ENCODE data around the gene AOC1. TPM values are rescaled to one million over a fixed set of nuclear protein-coding genes. Genes with fewer than 3 reads are reported as not detected.
"Not testable (repeated sequence)": the region's sequence is repeated elsewhere in the genome, so short reads cannot be mapped to it uniquely, and the experiment has no call there.

The AOC1 gene
- total RNA-seq, 2 experiments from 2014 or later, result not detected

GRCh38 chr7:150908173-150908572 is 55.9 kb downstream of the AOC1 start:
- 0 out of 2 replicates have a peak, but pooled peaks cover 2% of the 10 kb centered on the region for H3K9me2 ChIP-seq (ENCODE audit: insufficient read depth, low read length)
- TF ChIP-seq CTCF (conservative IDR thresholded peaks at IDR 0.05; ENCODE audit: low read length) (no peak), EZH2phosphoT487 (IDR thresholded peaks at IDR 0.05; ENCODE audit: borderline replicate concordance, low read depth, low read length) (no peak)
- H3K79me2 ChIP-seq (ENCODE audit: insufficient read depth, low read depth, low read length), result no peaks in the 10 kb centered on the region
- intact Hi-C loops (cut with micrococcal nuclease; ENCODE audit: unreplicated experiment), result no loop called here
- ChIA-PET CTCF (ENCODE audit: unreplicated experiment) (interaction anchor here (1.1 kb wide), 1 partner anchor 10 kb away, joined by 4 read pairs; no protein-coding TSS in a partner anchor), POLR2A (interaction anchor here (0.7 kb wide), 2 partner anchors 9 to 12 kb away, joined by 3 to 7 read pairs; no protein-coding TSS in a partner anchor)
- no peak overlapping the region for H3K27ac ChIP-seq (ENCODE audit: low read depth, low read length, poor library complexity, severe bottlenecking)
- DNase-seq (ENCODE audit: low spot score), result no peak
- no TSS peak for BruUV-seq (replicated peaks)
- no peak overlapping the region for H3K4me2 ChIP-seq (ENCODE audit: low read length)
- no peak overlapping the region for H2AFZ ChIP-seq (ENCODE audit: low read length)
- H4K20me1 ChIP-seq (ENCODE audit: insufficient read depth, low read length), result no peaks in the 10 kb centered on the region
- no peaks in the 10 kb centered on the region for H3K36me3 ChIP-seq (ENCODE audit: insufficient read depth, low read length)
- H3K9me3 ChIP-seq (ENCODE audit: low read length), result no peaks in the 10 kb centered on the region
- H3K4me1 ChIP-seq (ENCODE audit: insufficient read depth, low read length, poor library complexity, severe bottlenecking), result peaks cover 9% of the 10 kb centered on the region
- H3K4me3 ChIP-seq (ENCODE audit: low read depth, low read length, poor library complexity, severe bottlenecking), result no peak overlapping the region

- intact Hi-C loops (cut with micrococcal nuclease; ENCODE audit: unreplicated experiment), result no loop called here
- Histone ChIP-seq H3K9me3 (ENCODE audit: low read length) (no peaks in the 10 kb centered on the region), H3K9me2 (ENCODE audit: insufficient read depth, low read length) (0 out of 2 replicates have a peak, but pooled peaks cover 2% of the 10 kb centered on the region), H3K27ac (ENCODE audit: low read depth, low read length, poor library complexity, severe bottlenecking) (no peak overlapping the region), H3K4me3 (ENCODE audit: low read depth, low read length, poor library complexity, severe bottlenecking) (no peak overlapping the region), H3K36me3 (ENCODE audit: insufficient read depth, low read length) (no peaks in the 10 kb centered on the region), H2AFZ (ENCODE audit: low read length) (no peak overlapping the region), H3K4me1 (ENCODE audit: insufficient read depth, low read length, poor library complexity, severe bottlenecking) (no peaks in the 10 kb centered on the region), H3K79me2 (ENCODE audit: insufficient read depth, low read depth, low read length) (no peaks in the 10 kb centered on the region), H3K4me2 (ENCODE audit: low read length) (no peak overlapping the region), H4K20me1 (ENCODE audit: insufficient read depth, low read length) (no peaks in the 10 kb centered on the region)
- ChIA-PET CTCF (ENCODE audit: unreplicated experiment) (interaction anchor here (0.6 to 1.1 kb wide), 2 partner anchors 11 to 1106 kb away, joined by 4 read pairs; no protein-coding TSS in a partner anchor), POLR2A (interaction anchor here (0.6 to 1.1 kb wide), 5 partner anchors 11 to 1039 kb away, joined by 3 to 8 read pairs (median 4); no protein-coding TSS in a partner anchor)
- TF ChIP-seq CTCF (conservative IDR thresholded peaks at IDR 0.05; ENCODE audit: low read length), result no peak
- no peak for TF ChIP-seq EZH2phosphoT487 (IDR thresholded peaks at IDR 0.05; ENCODE audit: borderline replicate concordance, low read depth, low read length)
- BruUV-seq (replicated peaks), result no TSS peak
- no peak for DNase-seq (ENCODE audit: low spot score)
Observed at GRCh38 chr7:150909200-150909995, 57.1 kb downstream of the AOC1 start.

- H2AFZ ChIP-seq (ENCODE audit: low read length); BruUV-seq (replicated peaks): not testable (repeated sequence)
Observed at GRCh38 chr7:150910305-150910995, 58.1 kb downstream of the AOC1 start.

More at GRCh38 chr7:150910305-150910995, 58.1 kb downstream of the AOC1 start:
- DNase-seq (ENCODE audit: low spot score); H3K9me2 ChIP-seq (ENCODE audit: insufficient read depth, low read length); H3K4me2 ChIP-seq (ENCODE audit: low read length); H3K36me3 ChIP-seq (ENCODE audit: insufficient read depth, low read length); H3K4me3 ChIP-seq (ENCODE audit: low read depth, low read length, poor library complexity, severe bottlenecking); H4K20me1 ChIP-seq (ENCODE audit: insufficient read depth, low read length); H3K4me1 ChIP-seq (ENCODE audit: insufficient read depth, low read length, poor library complexity, severe bottlenecking); H3K27ac ChIP-seq (ENCODE audit: low read depth, low read length, poor library complexity, severe bottlenecking); H3K79me2 ChIP-seq (ENCODE audit: insufficient read depth, low read depth, low read length); POLR2A ChIA-PET; H3K9me3 ChIP-seq (ENCODE audit: low read length); CTCF ChIA-PET (ENCODE audit: unreplicated experiment); intact Hi-C loops (cut with micrococcal nuclease; ENCODE audit: unreplicated experiment): not testable (repeated sequence)

All from OCI-LY7 (cell line).